ENCODE results near the gene NPC1L1.
"Not testable (repeated sequence)": the region's sequence is repeated elsewhere in the genome, so short reads cannot be mapped to it uniquely, and the experiment has no call there.

NPC1L1 gene

DNA sequence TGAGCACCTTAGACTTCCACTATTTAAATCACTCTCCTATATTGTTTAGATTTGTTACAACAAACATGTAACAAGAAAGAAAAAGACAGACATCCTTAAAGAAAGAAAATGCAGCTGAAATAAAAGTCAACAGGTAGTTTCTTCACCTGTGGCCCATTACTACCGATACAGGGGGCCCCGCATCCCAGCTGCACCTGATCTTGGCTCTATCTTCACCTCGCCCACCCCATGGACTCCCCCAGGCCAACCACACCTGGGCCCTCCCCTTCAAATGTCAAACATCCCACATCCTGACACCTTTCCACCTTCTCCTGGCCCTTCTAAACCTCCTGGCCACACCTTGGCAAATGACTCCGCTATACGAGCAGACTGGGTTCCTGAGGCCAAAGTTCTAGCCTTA is 25.6 kb upstream of the NPC1L1 start:
- no peak for DNase-seq
- no peak for TF ChIP-seq CTCF (IDR thresholded peaks at IDR 0.05)
- H3K9me3 Mint-ChIP-seq = no peaks in the 10 kb centered on the region
- peaks cover 54% of the 10 kb centered on the region for H3K36me3 Mint-ChIP-seq (ENCODE audit: low read depth)
- peak overlapping the region; percentile 35 for H3K27ac Mint-ChIP-seq
- H3K4me1 Mint-ChIP-seq = no peaks in the 10 kb centered on the region
- peaks cover 3% of the 10 kb centered on the region for H3K27me3 Mint-ChIP-seq (ENCODE audit: low read depth, poor library complexity)
- no peak overlapping the region for H3K4me3 Mint-ChIP-seq

- H3K9me3 Mint-ChIP-seq = no peaks in the 10 kb centered on the region
- peaks cover 47% of the 10 kb centered on the region for H3K36me3 Mint-ChIP-seq (ENCODE audit: low read depth)
- DNase-seq = no peak
- no peak overlapping the region for H3K4me3 Mint-ChIP-seq
- H3K4me1 Mint-ChIP-seq = no peaks in the 10 kb centered on the region
- TF ChIP-seq CTCF (IDR thresholded peaks at IDR 0.05) = peak; percentile 13
- H3K27me3 Mint-ChIP-seq (ENCODE audit: low read depth, poor library complexity) = peaks cover 3% of the 10 kb centered on the region
- peak overlapping the region; percentile 35 for H3K27ac Mint-ChIP-seq
These were observed 24.8 kb upstream of the NPC1L1 start for GRCh38 chr7:44565795-44566559.

GRCh38 chr7:44565097-44565794 is 24.1 kb upstream of the NPC1L1 start:
- DNase-seq = peak; percentile 75
- H3K36me3 Mint-ChIP-seq (ENCODE audit: low read depth) = peaks cover 42% of the 10 kb centered on the region
- H3K27me3 Mint-ChIP-seq (ENCODE audit: low read depth, poor library complexity) = peaks cover 3% of the 10 kb centered on the region
- no peaks in the 10 kb centered on the region for H3K4me1 Mint-ChIP-seq
- no peaks in the 10 kb centered on the region for H3K9me3 Mint-ChIP-seq
- TF ChIP-seq CTCF (IDR thresholded peaks at IDR 0.05) = peak; percentile 94
- H3K27ac Mint-ChIP-seq = peak overlapping the region; percentile 10
- no peak overlapping the region for H3K4me3 Mint-ChIP-seq

DNA sequence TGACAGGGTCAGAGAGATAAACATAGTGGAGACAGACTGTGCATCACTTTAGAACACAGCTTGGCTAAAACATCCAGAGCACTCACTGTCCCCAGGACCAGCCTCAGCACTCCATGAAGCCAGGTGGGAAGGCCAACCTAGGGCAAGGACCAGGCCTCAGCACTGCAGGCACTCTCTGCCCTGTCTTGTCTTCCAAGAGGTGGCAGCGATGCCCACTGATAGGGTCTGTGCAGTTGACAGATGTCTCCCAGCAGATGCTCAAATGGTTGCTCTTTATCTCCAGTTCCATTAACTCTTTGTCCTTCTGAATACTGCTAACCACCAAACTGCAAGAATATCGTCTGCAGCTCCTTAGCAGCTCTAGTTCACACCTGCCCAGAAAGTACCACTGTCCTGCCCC is 23.5 kb upstream of the NPC1L1 start:
- Mint-ChIP-seq H3K27ac (no peak overlapping the region), H3K9me3 (no peaks in the 10 kb centered on the region)

DNA sequence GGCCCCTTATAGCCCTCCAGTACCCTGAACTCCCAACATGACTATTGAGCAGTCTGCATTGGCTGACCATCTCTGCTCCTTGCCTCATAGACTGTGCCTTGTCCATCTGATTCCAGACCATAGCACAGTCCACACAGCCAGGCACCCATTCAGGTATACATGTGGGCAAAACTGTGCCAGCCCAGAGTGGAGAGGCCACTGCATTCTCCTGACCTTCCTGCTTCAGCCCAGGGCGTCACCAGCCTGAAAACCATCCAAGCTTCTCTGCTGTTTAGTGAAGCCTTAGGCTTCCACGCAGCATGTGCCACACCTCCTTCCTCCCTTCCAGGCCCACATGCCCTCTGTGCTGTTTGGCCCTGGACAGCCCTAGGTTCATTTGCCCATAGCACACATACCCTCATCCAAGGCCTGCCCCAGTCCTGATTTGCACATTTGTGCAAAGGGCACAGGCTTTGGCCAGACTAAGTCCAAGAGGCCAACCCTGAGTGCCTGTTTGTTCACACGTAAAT is 22.1 kb upstream of the NPC1L1 start:
- DNase-seq = no peak
- H3K9me3 Mint-ChIP-seq = no peaks in the 10 kb centered on the region
- H3K36me3 Mint-ChIP-seq (ENCODE audit: low read depth) = peaks cover 24% of the 10 kb centered on the region
- peaks cover 11% of the 10 kb centered on the region for H3K27me3 Mint-ChIP-seq (ENCODE audit: low read depth, poor library complexity)
- H3K4me3 Mint-ChIP-seq = no peak overlapping the region
- H3K27ac Mint-ChIP-seq = peak overlapping the region; percentile 71
- no peaks in the 10 kb centered on the region for H3K4me1 Mint-ChIP-seq
- no peak for TF ChIP-seq CTCF (IDR thresholded peaks at IDR 0.05)

More for the DNA sequence above, 23.5 kb upstream of the NPC1L1 start:
- Mint-ChIP-seq H3K36me3 (ENCODE audit: low read depth) (peaks cover 37% of the 10 kb centered on the region), H3K4me1 (no peaks in the 10 kb centered on the region), H3K27me3 (ENCODE audit: low read depth, poor library complexity) (peaks cover 5% of the 10 kb centered on the region), H3K4me3 (no peak overlapping the region)
- TF ChIP-seq CTCF (IDR thresholded peaks at IDR 0.05) = no peak
- no peak for DNase-seq

DNA sequence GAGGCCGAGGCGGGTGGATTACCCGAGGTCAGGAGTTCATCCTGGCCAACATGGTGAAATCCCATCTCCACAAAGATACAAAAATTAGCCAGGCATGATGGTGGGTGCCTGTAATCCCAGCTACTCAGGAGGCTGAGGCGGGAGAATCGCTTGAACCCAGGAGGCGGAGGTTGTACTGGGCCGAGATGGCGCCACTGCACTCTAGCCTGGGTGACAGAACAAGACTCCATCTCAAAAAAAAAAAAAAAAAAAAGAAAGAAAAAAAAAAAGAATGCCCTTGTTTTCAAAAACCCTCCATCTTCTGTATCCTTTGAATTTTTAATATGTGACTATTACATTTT is 21.5 kb upstream of the NPC1L1 start:
- H3K36me3 Mint-ChIP-seq (ENCODE audit: low read depth) = peaks cover 20% of the 10 kb centered on the region
- H3K9me3 Mint-ChIP-seq = not testable (repeated sequence)

More for the DNA sequence above, 21.5 kb upstream of the NPC1L1 start:
- H3K4me1 Mint-ChIP-seq; DNase-seq; H3K27me3 Mint-ChIP-seq (ENCODE audit: low read depth, poor library complexity); H3K27ac Mint-ChIP-seq; H3K4me3 Mint-ChIP-seq: not testable (repeated sequence)

Measured in nephron progenitor cell (in vitro differentiated cells).